Keratinocyte (primary cell): ENCODE data around the gene PTPRB.

Source experiments
- EZH2 ChIP-seq: IDR thresholded peaks from one replicate; pipeline ENCODE4 v1.6.1; 2012; ENCODE audit warnings: inconsistent platforms, mild to moderate bottlenecking, low read length, moderate library complexity
- TF ChIP-seq, protein P1 (sequence below), 3 experiments: IDR thresholded peaks in 1 of 3; conservative IDR thresholded peaks in 1 of 3; optimal IDR thresholded peaks in 1 of 3; 2 replicates in 2 of 3; 3 replicates in 1 of 3; pipeline versions ENCODE3 to v1.5.1; 2011; ENCODE audit warnings: low read length in 3 of 3, mild to moderate bottlenecking in 3 of 3, moderate library complexity in 2 of 3, control low read depth in 1 of 3, inconsistent platforms in 1 of 3; ENCODE audit not compliant: insufficient read depth in 2 of 3; ENCODE audit errors: extremely low read depth in 1 of 3

DNA sequence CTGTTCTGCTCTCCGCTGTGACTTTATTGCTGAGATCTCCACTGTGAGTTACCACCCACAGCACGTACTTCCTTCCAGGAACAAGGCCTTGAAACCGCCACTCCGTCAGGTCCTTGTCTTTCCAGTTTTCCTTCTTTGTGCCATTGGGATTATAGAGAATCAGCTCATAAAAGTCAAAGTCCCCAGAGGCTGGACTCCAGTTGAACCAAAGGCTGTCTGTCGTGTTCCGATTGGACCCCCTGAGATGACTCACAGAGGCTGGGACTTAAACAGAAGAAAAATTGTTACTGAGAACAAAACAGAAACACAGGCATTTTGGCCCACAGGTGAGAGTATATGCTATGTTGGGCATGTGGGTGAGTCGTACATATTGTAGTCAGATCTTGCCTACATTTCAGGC lies 76.6 kb downstream of the PTPRB start:
- TF ChIP-seq, protein P1, sequence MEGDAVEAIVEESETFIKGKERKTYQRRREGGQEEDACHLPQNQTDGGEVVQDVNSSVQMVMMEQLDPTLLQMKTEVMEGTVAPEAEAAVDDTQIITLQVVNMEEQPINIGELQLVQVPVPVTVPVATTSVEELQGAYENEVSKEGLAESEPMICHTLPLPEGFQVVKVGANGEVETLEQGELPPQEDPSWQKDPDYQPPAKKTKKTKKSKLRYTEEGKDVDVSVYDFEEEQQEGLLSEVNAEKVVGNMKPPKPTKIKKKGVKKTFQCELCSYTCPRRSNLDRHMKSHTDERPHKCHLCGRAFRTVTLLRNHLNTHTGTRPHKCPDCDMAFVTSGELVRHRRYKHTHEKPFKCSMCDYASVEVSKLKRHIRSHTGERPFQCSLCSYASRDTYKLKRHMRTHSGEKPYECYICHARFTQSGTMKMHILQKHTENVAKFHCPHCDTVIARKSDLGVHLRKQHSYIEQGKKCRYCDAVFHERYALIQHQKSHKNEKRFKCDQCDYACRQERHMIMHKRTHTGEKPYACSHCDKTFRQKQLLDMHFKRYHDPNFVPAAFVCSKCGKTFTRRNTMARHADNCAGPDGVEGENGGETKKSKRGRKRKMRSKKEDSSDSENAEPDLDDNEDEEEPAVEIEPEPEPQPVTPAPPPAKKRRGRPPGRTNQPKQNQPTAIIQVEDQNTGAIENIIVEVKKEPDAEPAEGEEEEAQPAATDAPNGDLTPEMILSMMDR (optimal IDR thresholded peaks at IDR 0.05 in 1 of 3, IDR thresholded peaks at IDR 0.05 in 1 of 3, conservative IDR thresholded peaks at IDR 0.05 in 1 of 3; ENCODE audit: extremely low read depth in 1 of 3, insufficient read depth in 2 of 3, low read length in 3 of 3), result no peak
- no peak for TF ChIP-seq EZH2
